PC-9 (cell line): Measurements from ENCODE around the gene ZNF786. TPM values are rescaled to one million over a fixed set of nuclear protein-coding genes. Genes with fewer than 3 reads are reported as not detected.

Experiments used
- BruUV-seq: library from RNA; stranded (reverse); fragments of 400-500 nt; replicated peaks from 2 replicates; lab custom pipeline; 2021; lab: Mats Ljungman, UMichigan
- CTCF ChIA-PET: fragments of 300-600 bp; sonication (Branson Sonifier 250); formaldehyde crosslinking; loops from one replicate; lab custom pipeline; 2022; ENCODE audit warnings: antibody characterized with exemption; lab: Charles Lee
- POLR2A ChIA-PET: fragments of 300-600 bp; sonication (Branson Sonifier 250); formaldehyde crosslinking; loops from one replicate; lab custom pipeline; 2022; ENCODE audit warnings: antibody characterized with exemption; ENCODE audit not compliant: unreplicated experiment; lab: Charles Lee
- DNase-seq, 2 experiments: peaks; one replicate each; pipeline versions ENCODE4 v3.0.0 to v3.0.0-alpha.2; 2015 to 2022; ENCODE audit warnings: mixed read lengths in 1 of 2
- H2AFZ ChIP-seq: fragments of 200-600 bp; sonication (generic); 2 replicates; pipeline ENCODE4 v1.8.1; 2017; ENCODE audit warnings: antibody characterized with exemption
- H3F3A ChIP-seq: fragments of 200-600 bp; sonication (generic); 2 replicates; pipeline ENCODE4 v1.8.1; 2017; ENCODE audit warnings: antibody characterized with exemption, mild to moderate bottlenecking, low read depth; ENCODE audit not compliant: insufficient read depth
- H3K27ac ChIP-seq: fragments of 200-600 bp; sonication (generic); 2 replicates; pipeline ENCODE4 v1.6.1; 2016; ENCODE audit warnings: mixed run types
- H3K27me3 ChIP-seq: fragments of 200-600 bp; sonication (generic); 2 replicates; pipeline ENCODE4 v1.6.1; 2016; ENCODE audit warnings: low read depth, mixed run types; ENCODE audit not compliant: insufficient read depth
- H3K36me3 ChIP-seq: fragments of 200-600 bp; sonication (generic); 2 replicates; pipeline ENCODE4 v1.6.1; 2016; ENCODE audit warnings: low read depth, mixed run types
- H3K4me1 ChIP-seq: fragments of 200-600 bp; sonication (generic); replicated peaks from 2 replicates; pipeline ENCODE4 v1.6.1; 2016; ENCODE audit warnings: mixed run types; ENCODE audit not compliant: insufficient read depth
- H3K4me2 ChIP-seq: fragments of 200-600 bp; sonication (generic); 2 replicates; pipeline ENCODE4 v1.6.1; 2017; ENCODE audit warnings: mixed run types
- H3K4me3 ChIP-seq: fragments of 200-600 bp; sonication (generic); 2 replicates; pipeline ENCODE4 v1.6.1; 2016; ENCODE audit warnings: mixed run types
- H3K79me2 ChIP-seq: fragments of 200-600 bp; sonication (generic); 2 replicates; pipeline ENCODE4 v1.6.1; 2017; ENCODE audit warnings: low read depth, mixed run types
- H3K9me2 ChIP-seq: fragments of 200-600 bp; sonication (generic); 2 replicates; pipeline ENCODE4 v1.8.1; 2017; ENCODE audit warnings: mild to moderate bottlenecking; ENCODE audit not compliant: insufficient read depth
- H3K9me3 ChIP-seq: fragments of 200-600 bp; sonication (generic); 2 replicates; pipeline ENCODE4 v1.8.1; 2016; ENCODE audit warnings: low read depth; ENCODE audit not compliant: insufficient read depth
- H4K20me1 ChIP-seq: fragments of 200-600 bp; sonication (generic); 2 replicates; pipeline ENCODE4 v1.8.1; 2017; ENCODE audit not compliant: insufficient read depth
- CTCF ChIP-seq: fragments of 200-600 bp; sonication (generic); conservative IDR thresholded peaks from 2 replicates; pipeline ENCODE4 v1.6.1; 2017; ENCODE audit warnings: mixed run types, antibody characterized with exemption, mild to moderate bottlenecking, moderate library complexity
- EZH2 ChIP-seq: fragments of 200-600 bp; sonication (generic); IDR thresholded peaks from 2 replicates; pipeline ENCODE4 v1.8.0; 2017; ENCODE audit warnings: antibody characterized with exemption, low read depth
- intact Hi-C: fragments of 100-400 bp; cut with micrococcal nuclease; formaldehyde crosslinking; loops from one replicate; pipeline ENCODE4 v1.10.0; 2022; ENCODE audit not compliant: unreplicated experiment
- total RNA-seq: library from RNA; stranded (reverse); gene quantifications from 2 replicates; pipeline ENCODE4 v1.2.3, GENCODE V29; 2021

ZNF786 gene
- total RNA-seq, 1 experiment from 2014 or later = 8.4 TPM

GRCh38 chr7:149050941-149051340 is 39.6 kb downstream of the ZNF786 start:
- H3K9me2 ChIP-seq = no peaks in the 10 kb centered on the region
- 0 out of 2 replicates have a peak, but pooled peaks cover 5% of the 10 kb centered on the region for H3K9me3 ChIP-seq
- H3F3A ChIP-seq = peaks cover 4% of the 10 kb centered on the region; the same call in 1 of the 2 replicates
- ChIA-PET POLR2A (no interaction called here), CTCF (no interaction called here)
- no peak overlapping the region for H3K4me2 ChIP-seq
- no peak for DNase-seq
- BruUV-seq = no TSS peak
- no peak overlapping the region for H3K4me3 ChIP-seq
- no peak overlapping the region for H2AFZ ChIP-seq
- H3K27me3 ChIP-seq = no peaks in the 10 kb centered on the region
- intact Hi-C loops = no loop called here
- H3K36me3 ChIP-seq = no peaks in the 10 kb centered on the region
- no peaks in the 10 kb centered on the region for H4K20me1 ChIP-seq
- no peaks in the 10 kb centered on the region for H3K79me2 ChIP-seq
- no peaks in the 10 kb centered on the region for H3K4me1 ChIP-seq
- no peak overlapping the region for H3K27ac ChIP-seq
- TF ChIP-seq CTCF = no peak
- no peak for TF ChIP-seq EZH2

- no TSS peak for BruUV-seq
- Histone ChIP-seq H3K79me2 (no peaks in the 10 kb centered on the region), H3K4me1 (no peaks in the 10 kb centered on the region), H2AFZ (no peak overlapping the region), H3K9me2 (no peaks in the 10 kb centered on the region), H3K36me3 (no peaks in the 10 kb centered on the region), H3K27ac (no peak overlapping the region), H3F3A (no peaks in the 10 kb centered on the region), H3K27me3 (no peaks in the 10 kb centered on the region), H4K20me1 (no peaks in the 10 kb centered on the region), H3K9me3 (0 out of 2 replicates have a peak, but pooled peaks cover 5% of the 10 kb centered on the region), H3K4me3 (no peak overlapping the region), H3K4me2 (no peak overlapping the region)
- intact Hi-C loops = no loop called here
- TF ChIP-seq EZH2 = no peak
- TF ChIP-seq CTCF = no peak
- ChIA-PET POLR2A (no interaction called here), CTCF (interaction anchor here (0.6 kb wide), 1 partner anchor 214 kb away, joined by 4 read pairs; no protein-coding TSS in a partner anchor)
- DNase-seq = no peak
Measured at GRCh38 chr7:149048805-149049204, 41.7 kb downstream of the ZNF786 start.

- POLR2A ChIA-PET = no interaction called here
- no TSS peak for BruUV-seq
Measured at GRCh38 chr7:149046416-149046815, 44.1 kb downstream of the ZNF786 start.

More at GRCh38 chr7:149046416-149046815, 44.1 kb downstream of the ZNF786 start:
- no peaks in the 10 kb centered on the region for H3K27me3 ChIP-seq
- H3F3A ChIP-seq = no peaks in the 10 kb centered on the region
- no peaks in the 10 kb centered on the region for H3K4me1 ChIP-seq
- H3K4me3 ChIP-seq = no peak overlapping the region
- no peak overlapping the region for H3K27ac ChIP-seq
- H3K9me2 ChIP-seq = no peaks in the 10 kb centered on the region
- H3K4me2 ChIP-seq = no peak overlapping the region
- TF ChIP-seq EZH2 = no peak
- TF ChIP-seq CTCF = no peak
- no peak overlapping the region for H2AFZ ChIP-seq
- H4K20me1 ChIP-seq = no peaks in the 10 kb centered on the region
- no peak for DNase-seq
- H3K79me2 ChIP-seq = no peaks in the 10 kb centered on the region
- CTCF ChIA-PET = no interaction called here
- 0 out of 2 replicates have a peak, but pooled peaks cover 5% of the 10 kb centered on the region for H3K9me3 ChIP-seq
- H3K36me3 ChIP-seq = no peaks in the 10 kb centered on the region
- intact Hi-C loops = no loop called here
